Stimulated activated CD4-positive, alpha-beta T cell treated with anti-CD3 and anti-CD28 coated beads, Interleukin-2, amount 100 ng/mL, for 24 hours (primary cell): ENCODE results near the gene TCF7.
A peak's percentile ranks its signal among the peaks of the same experiment; 100 is the strongest.

Source experiments
- DNase-seq, 2 donors: peaks; one replicate each; pipeline ENCODE4 v3.0.0-alpha.2; 2020

TCF7 gene

GRCh38 chr5:134091626-134092121 lies 22.8 kb upstream of the TCF7 start:
- DNase-seq, result no peak

DNA sequence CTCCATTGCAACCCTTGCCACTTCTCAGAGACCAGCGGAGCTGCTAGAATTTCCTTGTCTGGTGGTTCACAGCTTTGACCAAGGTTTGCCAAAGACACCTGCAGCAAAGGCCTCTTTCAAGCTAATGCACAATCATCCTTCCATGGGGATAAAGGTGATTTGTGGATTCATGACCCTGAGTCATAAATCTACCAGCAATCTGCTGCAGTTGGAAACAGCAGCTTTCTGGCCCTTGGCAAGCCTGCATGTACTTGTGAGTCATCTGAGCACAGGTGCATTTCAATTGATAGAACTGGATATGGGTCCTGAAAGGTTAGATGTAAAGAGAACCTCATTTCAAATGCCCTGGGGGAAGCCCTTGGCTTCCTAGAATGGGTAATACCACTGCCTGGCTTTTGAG lies 21.6 kb upstream of the TCF7 start:
- no peak for DNase-seq

- DNase-seq, result no peak
Measured at GRCh38 chr5:134093351-134093750, 21.1 kb upstream of the TCF7 start.

DNA sequence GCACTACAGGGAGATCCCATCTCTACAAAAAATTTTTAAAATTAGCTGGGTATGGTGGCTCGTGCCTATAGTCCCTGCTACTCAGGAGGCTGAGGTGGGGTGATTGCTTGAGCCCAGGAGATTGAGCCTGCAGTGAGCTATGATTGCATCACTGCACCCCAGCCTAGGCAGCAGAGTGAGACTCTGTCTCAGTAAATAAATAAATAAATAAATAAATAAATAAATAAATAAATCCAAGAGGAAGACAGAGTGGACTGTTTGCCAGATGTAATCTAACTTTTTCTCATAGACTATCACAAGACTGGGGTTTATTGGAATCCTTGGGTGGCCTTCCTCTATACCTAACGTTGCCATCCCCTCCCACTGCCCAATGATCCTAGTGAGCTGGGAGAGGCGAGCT lies 19.2 kb upstream of the TCF7 start:
- no peak for DNase-seq

DNA sequence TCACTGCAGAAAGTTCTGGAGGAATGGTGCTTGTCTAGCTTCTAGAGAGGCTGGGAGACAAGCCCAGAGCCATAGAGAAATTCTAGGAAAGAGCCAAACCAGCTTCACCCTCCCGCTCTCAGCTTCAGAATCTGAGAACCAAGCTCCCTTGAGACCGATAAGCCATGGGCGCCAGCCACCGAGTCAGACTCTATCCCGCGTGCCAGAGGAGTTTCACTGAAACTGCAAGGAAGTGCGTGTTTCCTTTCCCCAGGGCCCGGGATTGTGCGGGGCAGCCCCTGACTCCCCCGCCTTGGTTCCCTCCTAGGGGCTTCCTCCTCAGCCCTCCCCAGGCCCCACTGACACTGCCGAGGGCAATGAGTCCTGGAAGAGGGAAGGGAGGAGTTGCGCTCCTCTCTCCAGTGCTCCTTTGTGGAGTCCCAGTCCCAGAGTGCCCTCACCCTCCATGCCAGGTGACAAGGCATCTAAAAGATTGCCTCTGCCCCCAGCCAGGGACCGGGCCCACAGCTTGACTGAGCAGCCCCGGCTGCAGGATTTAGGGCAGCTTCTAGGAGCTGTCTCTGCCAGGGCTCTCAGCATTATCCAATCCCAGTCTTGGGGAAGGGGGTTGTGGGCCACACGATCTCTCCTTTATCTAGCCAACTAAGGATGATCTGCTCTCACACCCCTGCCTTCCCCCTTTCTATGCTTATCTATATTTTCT lies 18.4 kb upstream of the TCF7 start:
- DNase-seq, result no peak

- DNase-seq, result no peak
Measured at GRCh38 chr5:134097211-134097749, 17.2 kb upstream of the TCF7 start.

GRCh38 chr5:134098690-134099089 lies 15.8 kb upstream of the TCF7 start:
- DNase-seq, result no peak

- no peak for DNase-seq
Measured at GRCh38 chr5:134099288-134099872, 15.1 kb upstream of the TCF7 start.

- DNase-seq, result no peak
Measured at GRCh38 chr5:134099939-134100282, 14.6 kb upstream of the TCF7 start.

DNA sequence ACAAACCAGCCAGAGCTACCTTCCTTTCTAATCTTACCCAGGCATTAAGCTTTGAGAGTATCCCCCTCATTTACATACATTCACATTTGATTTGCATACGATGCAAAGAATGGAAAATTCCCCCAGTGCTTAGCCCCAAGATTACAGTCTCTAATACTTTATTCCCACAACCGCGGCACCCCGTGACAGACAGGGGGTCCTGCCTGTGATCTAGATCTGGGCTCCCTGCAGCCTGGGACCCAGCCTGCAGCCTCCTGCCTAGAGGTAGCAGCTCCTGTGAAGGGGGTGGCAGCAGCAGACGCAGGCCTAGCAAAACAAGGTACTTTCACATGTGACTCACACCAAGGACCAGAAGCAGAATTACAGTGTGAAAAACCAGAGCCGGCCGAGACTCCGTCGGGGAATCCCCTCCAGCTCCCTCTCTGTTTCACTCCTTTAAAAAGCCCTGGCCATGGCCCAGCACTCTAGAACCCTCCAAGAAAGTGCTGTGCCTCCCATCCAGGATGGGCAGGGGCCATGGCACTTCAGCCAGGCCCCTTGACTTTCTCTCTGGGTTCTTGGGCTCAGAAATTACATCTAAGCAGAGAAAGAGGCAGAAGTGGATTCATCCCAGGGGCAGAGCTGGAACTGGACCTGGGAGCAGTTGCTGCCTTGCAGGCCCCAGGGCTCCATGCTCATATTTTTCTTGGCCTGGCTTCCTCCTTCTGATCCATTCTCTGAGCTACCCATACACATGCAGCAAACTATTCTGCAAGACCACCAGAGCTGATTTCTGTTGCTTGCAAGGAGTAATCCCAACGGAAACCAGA lies 14.0 kb upstream of the TCF7 start:
- peak; percentile 81 to 84 for DNase-seq

DNA sequence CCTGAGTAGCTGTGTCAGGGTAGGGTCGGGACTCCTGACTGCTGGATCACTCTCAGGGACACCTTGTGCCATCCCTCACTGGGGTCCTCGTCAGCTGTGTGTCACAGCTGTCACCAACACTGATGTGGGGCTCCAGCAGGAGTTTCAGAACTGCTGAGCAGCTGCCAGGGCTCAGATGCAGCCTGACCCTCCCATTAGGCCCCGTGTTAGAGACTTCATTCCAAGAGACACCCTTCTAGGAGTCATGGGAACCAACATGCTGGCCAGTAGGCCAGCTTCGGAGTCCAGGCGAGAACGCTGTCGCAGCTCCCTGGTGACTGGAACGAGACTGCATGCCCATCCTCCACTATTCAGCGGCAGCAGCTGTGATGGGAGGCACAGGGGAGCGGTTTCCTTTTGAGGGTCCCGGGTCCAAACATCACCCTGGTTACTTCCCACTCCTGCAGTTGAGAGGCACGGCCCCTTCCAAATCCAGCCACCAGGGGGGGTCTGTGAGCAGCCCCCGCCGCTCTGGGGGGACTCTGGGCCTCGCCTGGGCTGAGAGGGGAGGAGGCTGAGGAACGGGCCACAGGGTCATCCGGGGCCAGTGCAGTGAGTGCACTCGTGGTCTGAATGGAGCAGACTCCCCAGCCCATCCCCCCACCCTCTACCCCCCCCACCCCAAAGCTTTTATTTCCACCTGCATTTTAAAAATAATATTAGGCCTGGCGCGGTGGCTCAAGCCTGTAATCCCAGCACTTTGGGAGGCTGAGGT lies 12.6 kb upstream of the TCF7 start:
- peak; percentile 80 to 83 for DNase-seq

DNA sequence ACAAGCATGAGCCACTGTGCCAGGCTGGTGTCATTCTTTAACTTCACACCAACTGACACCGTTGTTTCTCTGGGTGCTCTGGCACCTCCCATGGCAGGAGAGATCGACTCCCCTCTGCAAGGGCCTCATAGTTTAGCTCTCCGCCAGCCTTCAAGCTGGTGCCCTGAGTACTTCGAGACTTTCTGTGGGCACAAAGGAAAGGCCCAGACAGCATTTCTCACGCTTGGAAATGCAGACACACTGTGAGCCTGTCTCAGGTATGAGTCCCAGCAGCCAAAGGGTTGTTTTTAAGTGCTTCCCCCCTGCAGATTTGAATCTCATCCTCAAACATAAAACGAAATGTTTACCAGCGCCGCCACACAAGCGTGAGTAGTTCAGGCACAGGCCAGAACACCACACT lies 11.1 kb upstream of the TCF7 start:
- DNase-seq, result peak; percentile 34 to 52

DNA sequence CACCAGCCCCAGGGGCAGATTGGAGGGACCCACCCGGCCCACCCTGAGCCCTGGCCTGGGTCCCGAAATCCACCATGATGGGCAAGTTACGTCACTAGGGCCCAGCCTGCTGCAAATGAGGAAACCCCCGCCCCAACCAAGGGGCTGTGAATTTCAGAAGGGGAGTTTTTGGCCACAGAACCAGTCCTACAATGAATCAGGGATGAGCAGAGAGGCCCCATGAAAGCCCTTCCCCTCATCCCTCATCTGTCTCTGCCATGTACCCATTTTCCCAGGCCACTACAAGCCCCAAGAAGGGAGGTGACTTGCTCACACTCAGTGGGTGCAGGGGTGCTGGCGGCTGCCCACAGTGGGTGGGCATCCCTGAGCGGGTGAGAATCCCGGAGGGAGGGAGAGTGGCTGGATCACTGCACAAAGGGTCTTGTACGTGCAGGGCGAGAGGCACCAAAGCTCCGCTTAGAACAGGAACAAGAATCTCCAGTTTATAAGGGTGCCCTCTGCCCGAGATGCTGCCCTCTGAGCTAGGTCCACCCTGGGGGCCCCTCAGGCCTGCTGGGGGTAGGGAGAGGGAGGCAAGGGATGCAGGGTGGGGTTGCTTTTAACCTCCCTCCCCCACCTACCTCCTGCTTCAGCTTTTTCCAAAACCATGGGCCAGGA lies 10.4 kb upstream of the TCF7 start:
- peak; percentile 47 to 55 for DNase-seq

- DNase-seq, result no peak
Measured at GRCh38 chr5:134106991-134107701, 7.3 kb upstream of the TCF7 start.

- DNase-seq, result no peak
Measured at GRCh38 chr5:134107779-134108178, 6.7 kb upstream of the TCF7 start.

GRCh38 chr5:134110382-134110781 lies 4.1 kb upstream of the TCF7 start:
- DNase-seq, result peak in 1 of 2 donors; percentile 54

- peak in 1 of 2 donors; percentile 48 for DNase-seq
Measured at GRCh38 chr5:134111741-134112647, 2.5 kb upstream of the TCF7 start.

DNA sequence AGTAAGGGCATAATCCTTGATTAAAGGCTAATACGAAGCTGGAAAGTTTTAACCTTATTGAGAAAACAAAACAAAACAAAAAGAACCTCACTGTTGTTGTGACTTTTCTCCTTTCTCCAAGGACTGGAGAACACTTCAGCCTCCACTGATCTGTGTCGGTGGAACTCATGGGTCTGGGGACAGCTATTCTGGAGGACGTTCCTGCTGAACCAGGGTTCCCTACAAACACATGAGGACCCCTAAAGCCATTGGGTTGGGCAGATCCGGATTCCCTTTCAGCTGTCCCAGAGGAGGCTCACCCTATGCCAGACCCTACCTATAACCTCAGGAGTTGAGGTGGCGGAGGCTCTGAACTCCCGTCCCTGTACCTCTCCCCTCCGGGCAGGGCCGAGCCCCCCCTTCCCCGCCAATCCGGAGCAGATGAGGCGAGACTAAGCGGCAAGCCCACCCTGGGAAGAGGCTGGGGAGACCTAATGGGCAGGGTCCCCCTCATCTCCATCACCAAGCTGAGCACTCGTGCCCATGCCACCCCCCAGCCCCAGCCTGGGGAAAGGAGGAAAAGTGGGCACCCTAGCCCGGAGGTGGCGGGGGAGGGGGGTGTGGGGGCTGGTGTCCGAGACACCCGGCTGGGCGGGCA lies 1.6 kb upstream of the TCF7 start:
- no peak for DNase-seq

GRCh38 chr5:134113363-134113889 lies 1.1 kb upstream of the TCF7 start:
- no peak for DNase-seq
